CD14-positive monocyte (primary cell): ENCODE data around the gene LDLRAD4. TPM values are rescaled to one million over a fixed set of nuclear protein-coding genes. Genes with fewer than 3 reads are reported as not detected.

Experiments used
- DNase-seq, 3 donors: peaks; one replicate each; pipeline ENCODE4 v3.0.0-alpha.2; 2011 to 2022
- H2AFZ ChIP-seq: 2 replicates; pipeline ENCODE4 v1.6.0; 2012; ENCODE audit warnings: mild to moderate bottlenecking, low read depth, low read length, inconsistent platforms; ENCODE audit not compliant: insufficient read depth, poor library complexity, severe bottlenecking
- H3K27ac ChIP-seq, 2 donors: 1 replicate in 1 of 2; 2 replicates in 1 of 2; pipeline ENCODE4 v1.5.1; 2012 to 2013; ENCODE audit warnings: low read length in 2 of 2, control low read depth in 1 of 2, inconsistent platforms in 1 of 2, low read depth in 1 of 2, mild to moderate bottlenecking in 1 of 2
- H3K27me3 ChIP-seq, 2 donors: one replicate each; pipeline versions ENCODE4 v1.6.0 to v1.6.1; 2011 to 2013; ENCODE audit warnings: low read length in 2 of 2; ENCODE audit not compliant: control insufficient read depth in 2 of 2, insufficient read depth in 2 of 2
- H3K36me3 ChIP-seq, 2 donors: replicated peaks in 1 of 2; 1 replicate in 1 of 2; 2 replicates in 1 of 2; pipeline versions ENCODE4 v1.5.1 to v1.6.1; 2012 to 2013; ENCODE audit warnings: low read length in 2 of 2, control low read depth in 1 of 2, inconsistent platforms in 1 of 2, mild to moderate bottlenecking in 1 of 2; ENCODE audit not compliant: insufficient read depth in 2 of 2, control insufficient read depth in 1 of 2
- H3K4me1 ChIP-seq, 2 donors: 1 replicate in 1 of 2; 2 replicates in 1 of 2; pipeline versions ENCODE4 v1.5.1 to v1.6.1; 2012 to 2013; ENCODE audit warnings: low read length in 2 of 2, control low read depth in 1 of 2, inconsistent platforms in 1 of 2, mild to moderate bottlenecking in 1 of 2, moderate library complexity in 1 of 2; ENCODE audit not compliant: insufficient read depth in 2 of 2, control insufficient read depth in 1 of 2
- H3K4me2 ChIP-seq: replicated peaks from 2 replicates; pipeline ENCODE3; 2012; ENCODE audit warnings: low read length, moderate library complexity, mild to moderate bottlenecking; ENCODE audit not compliant: poor library complexity, severe bottlenecking; ENCODE audit errors: extremely low read depth
- H3K4me3 ChIP-seq, 3 experiments: fragments of 200-600 bp in 1 of 3; sonication (generic) in 1 of 3; replicated peaks in 1 of 3; 1 replicate in 2 of 3; 2 replicates in 1 of 3; pipeline ENCODE4 v1.5.1; 2011 to 2013; ENCODE audit warnings: low read length in 3 of 3, mild to moderate bottlenecking in 3 of 3, control low read depth in 2 of 3, low read depth in 2 of 3, inconsistent platforms in 1 of 3, moderate library complexity in 1 of 3
- H3K79me2 ChIP-seq: 2 replicates; pipeline ENCODE4 v1.6.0; 2012; ENCODE audit warnings: mild to moderate bottlenecking, control low read depth, inconsistent platforms, low read length, moderate library complexity; ENCODE audit not compliant: insufficient read depth
- H3K9ac ChIP-seq: 2 replicates; pipeline ENCODE4 v1.6.0; 2017; ENCODE audit warnings: low read length, mild to moderate bottlenecking; ENCODE audit not compliant: insufficient read depth, poor library complexity, severe bottlenecking
- H3K9me3 ChIP-seq, 2 donors: replicated peaks in 1 of 2; 1 replicate in 1 of 2; 2 replicates in 1 of 2; pipeline versions ENCODE4 v1.5.1 to v1.6.1; 2012 to 2013; ENCODE audit warnings: low read length in 2 of 2, control low read depth in 1 of 2; ENCODE audit not compliant: control insufficient read depth in 1 of 2, insufficient read depth in 1 of 2
- H4K20me1 ChIP-seq: 2 replicates; pipeline ENCODE4 v1.6.0; 2012; ENCODE audit warnings: mild to moderate bottlenecking, low read length, control low read depth, moderate library complexity; ENCODE audit not compliant: insufficient read depth
- H3K27ac Mint-ChIP-seq, 7 donors: one replicate each; pipeline ENCODE4 v1.8.0; 2020; ENCODE audit warnings: mild to moderate bottlenecking in 7 of 7, mixed read lengths in 7 of 7, moderate library complexity in 6 of 7, inconsistent platforms in 2 of 7
- H3K27me3 Mint-ChIP-seq, 3 donors: one replicate each; pipeline ENCODE4 v1.8.0; 2021 to 2022; ENCODE audit warnings: low read depth in 3 of 3, mild to moderate bottlenecking in 3 of 3, mixed read lengths in 3 of 3, moderate library complexity in 3 of 3, inconsistent platforms in 1 of 3
- H3K36me3 Mint-ChIP-seq, 2 donors: one replicate each; pipeline ENCODE4 v1.8.0; 2020; ENCODE audit warnings: mixed read lengths in 2 of 2, inconsistent platforms in 1 of 2, mild to moderate bottlenecking in 1 of 2
- H3K4me1 Mint-ChIP-seq: one replicate; pipeline ENCODE4 v1.8.0; 2020; ENCODE audit warnings: mild to moderate bottlenecking, mixed read lengths
- H3K4me3 Mint-ChIP-seq, 2 donors: one replicate each; pipeline ENCODE4 v1.8.0; 2020; ENCODE audit warnings: mild to moderate bottlenecking in 2 of 2, mixed read lengths in 2 of 2, moderate library complexity in 1 of 2
- H3K9me3 Mint-ChIP-seq, 7 donors: one replicate each; pipeline ENCODE4 v1.8.0; 2020 to 2022; ENCODE audit warnings: mixed read lengths in 7 of 7, mild to moderate bottlenecking in 6 of 7, moderate library complexity in 6 of 7, inconsistent platforms in 2 of 7
- CTCF ChIP-seq: fragments of 200-600 bp; IDR thresholded peaks from one replicate; pipeline ENCODE4 v1.8.0; 2022; ENCODE audit warnings: antibody characterized with exemption, mild to moderate bottlenecking
- WGBS: methylation state at CpG from one replicate; pipeline ENCODE4 v1.1.5; 2013; ENCODE audit warnings: missing lambda C conversion rate; ENCODE audit not compliant: insufficient coverage; 5-methylcytosine and 5-hydroxymethylcytosine counted together
- intact Hi-C, 2 donors: fragments of 100-400 bp; cut with micrococcal nuclease; formaldehyde crosslinking; loops; one replicate each; pipeline versions ENCODE4 v1.15.0 to v1.15.1; 2023
- polyA plus RNA-seq, 3 donors: library from polyadenylated mRNA; depleted of rRNA in 1 of 3; unstranded in 2 of 3; stranded (reverse) in 1 of 3; fragments of 300-500 nt in 2 of 3; fragments of >200 nt in 1 of 3; fragmentation: Illumina TruSeq in 2 of 3; gene quantifications; 1 replicate in 2 of 3; 2 replicates in 1 of 3; pipeline ENCODE4 v1.2.3, GENCODE V29; 2012 to 2021

The LDLRAD4 gene
- polyA plus RNA-seq, 3 donors, result 13.5 to 15.4 (median 13.8) TPM

- no peak for DNase-seq
- H3K27me3 Mint-ChIP-seq, result peaks cover 0 to 4% (median 0%) of the 10 kb centered on the region in 3 donors
- no peak for TF ChIP-seq CTCF
- H4K20me1 ChIP-seq, result peaks cover 44% of the 10 kb centered on the region
- peak overlapping the region in 1 of 2 donors; percentile 69 for H3K4me3 Mint-ChIP-seq
- intact Hi-C loops, result loop anchor here in 1 of 2 donors (10.0 kb wide), 1 partner anchor 236 kb away; the partner anchor contains the start of gene LDLRAD4
- H3K9me3 ChIP-seq, result no peaks in the 10 kb centered on the region
- H3K27ac ChIP-seq, result peak overlapping the region; percentile 34 to 67
- H3K79me2 ChIP-seq, result no peaks in the 10 kb centered on the region
- H3K9me3 Mint-ChIP-seq, result no peaks in the 10 kb centered on the region
- no peak overlapping the region for H3K9ac ChIP-seq
- no peaks in the 10 kb centered on the region for H3K27me3 ChIP-seq
- no peaks in the 10 kb centered on the region for H3K36me3 ChIP-seq
- H2AFZ ChIP-seq, result no peak overlapping the region
- peaks cover 27 to 30% of the 10 kb centered on the region in 2 donors for H3K4me1 ChIP-seq
- WGBS, result no CpG with 5 or more reads among the region's 3 CpGs
- peak overlapping the region; percentile 40 for H3K4me2 ChIP-seq
- peaks cover 39% of the 10 kb centered on the region for H3K4me1 Mint-ChIP-seq
- H3K27ac Mint-ChIP-seq, result peak overlapping the region; percentile 64 to 85 (median 81)
- H3K4me3 ChIP-seq, result peak overlapping the region in 1 of 3 experiments; percentile 36
- H3K36me3 Mint-ChIP-seq, result peaks cover 0 to 6% of the 10 kb centered on the region in 2 donors
Observed at GRCh38 chr18:13451213-13451540, 232.6 kb downstream of the LDLRAD4 start.

GRCh38 chr18:13451661-13452387, 233.3 kb downstream of the LDLRAD4 start:
- Histone ChIP-seq H4K20me1 (peaks cover 45% of the 10 kb centered on the region), H3K9ac (no peak overlapping the region), H2AFZ (no peak overlapping the region), H3K4me3 (peak overlapping the region in 1 of 3 experiments; percentile 36), H3K36me3 (no peaks in the 10 kb centered on the region), H3K4me2 (peak overlapping the region; percentile 40), H3K79me2 (no peaks in the 10 kb centered on the region), H3K27ac (peak overlapping the region; percentile 43 to 67), H3K9me3 (no peaks in the 10 kb centered on the region), H3K27me3 (no peaks in the 10 kb centered on the region), H3K4me1 (peaks cover 27 to 30% of the 10 kb centered on the region in 2 donors)
- Mint-ChIP-seq H3K27ac (peak overlapping the region; percentile 46 to 85 (median 79)), H3K4me3 (peak overlapping the region in 1 of 2 donors; percentile 73), H3K27me3 (peaks cover 0 to 4% (median 0%) of the 10 kb centered on the region in 3 donors), H3K36me3 (peaks cover 0 to 6% of the 10 kb centered on the region in 2 donors), H3K9me3 (peaks cover 0 to 1% (median 0%) of the 10 kb centered on the region in 7 donors), H3K4me1 (peaks cover 40% of the 10 kb centered on the region)
- no peak for TF ChIP-seq CTCF
- 57% methylated on average over 14 of the region's 14 CpGs for WGBS
- peak; percentile 44 to 70 (median 52) for DNase-seq
- intact Hi-C loops, result loop anchor here in 1 of 2 donors (10.0 kb wide), 1 partner anchor 237 kb away; the partner anchor contains the start of gene LDLRAD4
